K562 (cell line): ENCODE measurements around the gene ADRM1. TPM values are rescaled to one million over a fixed set of nuclear protein-coding genes. Genes with fewer than 3 reads are reported as not detected.

Source experiments
- AFF1 ChIP-seq, 2 experiments: fragments of 450-650 bp; IDR thresholded peaks; 2 replicates each; pipeline ENCODE4 v1.6.1; 2018; ENCODE audit warnings: mild to moderate bottlenecking in 2 of 2, low read depth in 1 of 2; ENCODE audit not compliant: partially characterized antibody in 2 of 2
- HNRNPL ChIP-seq: fragments of 200-400 bp; formaldehyde crosslinking; IDR thresholded peaks from 2 replicates; pipeline ENCODE4 v1.6.1; 2017; ENCODE audit warnings: low read depth, mild to moderate bottlenecking, low read length
- IFI16 ChIP-seq: fragments of 250-450 bp; sonication (Bioruptor Pico); IDR thresholded peaks from 2 replicates; pipeline ENCODE4 v2.1.2; 2022; ENCODE audit warnings: mild to moderate bottlenecking, inconsistent platforms
- ILK ChIP-seq: fragments of 450-650 bp; IDR thresholded peaks from 2 replicates; pipeline ENCODE4 v1.6.1; 2016; ENCODE audit warnings: missing genetic modification characterization, low read depth, mild to moderate bottlenecking, missing compliant biosample characterization, moderate library complexity, borderline replicate concordance
- MLLT1 ChIP-seq, 2 experiments: fragments of 450-650 bp; IDR thresholded peaks; 2 replicates each; pipeline ENCODE4 v1.6.1; 2016
- NCOA4 ChIP-seq: fragments of 450-650 bp; IDR thresholded peaks from 2 replicates; pipeline ENCODE4 v1.6.1; 2018; ENCODE audit warnings: mild to moderate bottlenecking; ENCODE audit not compliant: partially characterized antibody
- RB1 ChIP-seq: fragments of 450-650 bp; IDR thresholded peaks from 2 replicates; pipeline ENCODE4 v1.6.1; 2017; ENCODE audit warnings: low read depth, mild to moderate bottlenecking
- RBM22 ChIP-seq: fragments of 200-400 bp; formaldehyde crosslinking; IDR thresholded peaks from 2 replicates; pipeline ENCODE4 v1.6.1; 2018; ENCODE audit warnings: low read length, low read depth; ENCODE audit not compliant: poor library complexity, severe bottlenecking
- SAP30 ChIP-seq: fragments of 200-600 bp; sonication (generic); IDR thresholded peaks from 2 replicates; pipeline ENCODE4 v1.6.1; 2012; ENCODE audit warnings: borderline replicate concordance, low read depth, mild to moderate bottlenecking, moderate library complexity, low read length, control low read depth, inconsistent platforms; ENCODE audit not compliant: insufficient read depth, poor library complexity, severe bottlenecking
- SUPT5H ChIP-seq: fragments of 450-650 bp; IDR thresholded peaks from 2 replicates; pipeline ENCODE4 v1.6.1; 2016
- TOE1 ChIP-seq, 2 experiments: fragments of 450-650 bp in 1 of 2; sonication (generic) in 1 of 2; formaldehyde crosslinking in 1 of 2; IDR thresholded peaks; 2 replicates each; pipeline versions ENCODE4 v1.7.1 to v1.8.0; 2016 to 2022; ENCODE audit warnings: borderline replicate concordance in 2 of 2, mild to moderate bottlenecking in 2 of 2, antibody characterized with exemption in 1 of 2, inconsistent platforms in 1 of 2, low read depth in 1 of 2, missing genetic modification reagents in 1 of 2, moderate library complexity in 1 of 2
- XRCC4 ChIP-seq: IDR thresholded peaks from one replicate; pipeline ENCODE4 v1.6.1; 2011; ENCODE audit not compliant: insufficient read depth, insufficient read length; ENCODE audit errors: extremely low read depth
- ZNF584 ChIP-seq: fragments of 200-800 bp; sonication (Bioruptor generic); IDR thresholded peaks from 2 replicates; pipeline ENCODE4 v1.6.1; 2016; ENCODE audit warnings: low read depth, mild to moderate bottlenecking, missing genetic modification characterization, missing compliant biosample characterization
- ZNF77 ChIP-seq: fragments of 250-450 bp; sonication (Bioruptor Pico); IDR thresholded peaks from 2 replicates; pipeline ENCODE4 v1.5.0; 2020
- ZSCAN32 ChIP-seq: fragments of 450-650 bp; formaldehyde crosslinking; IDR thresholded peaks from 2 replicates; pipeline ENCODE4 v1.4.0; 2020; ENCODE audit warnings: mild to moderate bottlenecking, moderate library complexity
- polyA plus RNA-seq, 8 experiments: library from polyadenylated mRNA; depleted of rRNA in 4 of 8; stranded (reverse) in 5 of 8; unstranded in 3 of 8; fragments of >200 nt; fragmentation: Nextera tagmentation in 2 of 8; fragmentation: Illumina TruSeq in 1 of 8; extraction: Ambion mirVana in 2 of 8; extraction: Trizol in 1 of 8; gene quantifications; 2 replicates each; pipeline versions ENCODE4 v1.2.1 to v1.2.3, GENCODE V29; 2011 to 2014; ENCODE audit warnings: inconsistent platforms in 1 of 8, missing spikeins in 1 of 8
- total RNA-seq, 7 experiments: library from RNA; depleted of rRNA in 6 of 7; stranded (reverse); fragments of >200 nt in 6 of 7; fragmentation: Illumina TruSeq in 2 of 7; extraction: Trizol in 2 of 7; gene quantifications; 2 replicates each; pipeline versions ENCODE4 v1.2.1 to v1.2.3, GENCODE V29; 2011 to 2021; ENCODE audit warnings: low replicate concordance in 1 of 7
- TF ChIP-seq, protein P1 (sequence below): fragments of 250-450 bp; sonication (Bioruptor Pico); IDR thresholded peaks from 2 replicates; pipeline ENCODE4 v1.8.0; 2021; ENCODE audit warnings: borderline replicate concordance, mild to moderate bottlenecking, moderate library complexity; ENCODE audit not compliant: poor library complexity, severe bottlenecking

The ADRM1 gene
- total and polyA plus RNA-seq, 9 of the 15 experiments (the other 6 are each of a cell fraction or from before 2014, with no cell fraction given): 5.0 to 223 (median 67.4) TPM

DNA sequence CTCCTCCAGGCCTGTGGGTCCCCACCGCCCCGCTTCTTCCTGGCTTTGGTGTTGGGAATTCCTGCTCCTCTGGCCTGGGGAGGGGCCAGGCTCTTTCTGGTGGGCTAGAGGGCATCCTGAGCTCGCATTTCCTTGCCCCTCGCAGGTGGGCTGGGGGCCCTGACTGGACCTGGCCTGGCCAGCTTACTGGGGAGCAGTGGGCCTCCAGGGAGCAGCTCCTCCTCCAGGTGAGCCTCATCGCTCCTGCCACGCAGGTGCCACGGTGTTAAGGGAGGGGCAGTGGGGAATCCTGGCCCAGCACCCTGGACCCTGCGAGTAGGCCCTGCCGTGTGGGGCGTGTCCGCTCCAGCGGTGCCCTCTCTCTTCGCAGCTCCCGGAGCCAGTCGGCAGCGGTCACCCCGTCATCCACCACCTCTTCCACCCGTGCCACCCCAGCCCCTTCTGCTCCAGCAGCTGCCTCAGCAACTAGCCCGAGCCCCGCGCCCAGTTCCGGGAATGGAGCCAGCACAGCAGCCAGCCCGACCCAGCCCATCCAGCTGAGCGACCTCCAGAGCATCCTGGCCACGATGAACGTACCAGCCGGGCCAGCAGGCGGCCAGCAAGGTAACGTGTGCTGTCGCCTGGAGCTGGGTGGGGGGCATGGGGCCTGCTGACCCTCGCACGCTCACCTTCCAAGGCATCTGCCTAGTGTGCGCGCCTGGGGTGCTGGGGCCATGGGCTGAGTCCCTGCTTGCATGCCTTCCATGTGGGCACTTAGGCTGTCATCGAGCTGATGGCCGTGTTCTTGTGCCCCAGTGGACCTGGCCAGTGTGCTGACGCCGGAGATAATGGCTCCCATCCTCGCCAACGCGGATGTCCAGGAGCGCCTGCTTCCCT is 4.7 kb downstream of the ADRM1 start (continued):
- no peak for TF ChIP-seq ZNF584 (CRISPR knock-in tag)
- TF ChIP-seq SAP30: no peak
- no peak for TF ChIP-seq RB1
- no peak for TF ChIP-seq XRCC4
- 0 out of 2 replicates have a peak, but pooled peaks have one; percentile 26 for TF ChIP-seq HNRNPL
- no peak for TF ChIP-seq ZNF77 (CRISPR knock-in tag)
- TF ChIP-seq ILK (tag): no peak
- TF ChIP-seq, protein P1, sequence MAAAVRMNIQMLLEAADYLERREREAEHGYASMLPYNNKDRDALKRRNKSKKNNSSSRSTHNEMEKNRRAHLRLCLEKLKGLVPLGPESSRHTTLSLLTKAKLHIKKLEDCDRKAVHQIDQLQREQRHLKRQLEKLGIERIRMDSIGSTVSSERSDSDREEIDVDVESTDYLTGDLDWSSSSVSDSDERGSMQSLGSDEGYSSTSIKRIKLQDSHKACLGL (CRISPR knock-in tag): no peak
- no peak for TF ChIP-seq NCOA4
- no peak for TF ChIP-seq ZSCAN32 (CRISPR knock-in tag)
- no peak for TF ChIP-seq MLLT1 (IDR thresholded peaks at IDR 0.05)
- TF ChIP-seq SUPT5H: peak; percentile 42; the same call in 1 of the 2 replicates
- no peak for TF ChIP-seq TOE1 (IDR thresholded peaks at IDR 0.05; ENCODE audit: borderline replicate concordance)
- TF ChIP-seq TOE1 (CRISPR knock-in tag; IDR thresholded peaks at IDR 0.05; ENCODE audit: borderline replicate concordance, low read depth): no peak
- no peak for TF ChIP-seq AFF1 (IDR thresholded peaks at IDR 0.05; ENCODE audit: low read depth in 1 of 2, partially characterized antibody in 2 of 2)
- TF ChIP-seq RBM22: peak; percentile 71
- TF ChIP-seq IFI16 (CRISPR knock-in tag): no peak
